Activated T-cell treated with anti-CD3 and anti-CD28 coated beads, Interleukin-2, amount 50 U/mL, for 72 hours (primary cell): ENCODE measurements around the gene SSR3. TPM values are rescaled to one million over a fixed set of nuclear protein-coding genes. Genes with fewer than 3 reads are reported as not detected.

Source experiments
- ATAC-seq, 2 donors: fragments of 150-1000 bp; cut with Tn5 transposase; replicated peaks in 1 of 2; 2 replicates each; pipeline ENCODE4 v1.10.0; 2021; ENCODE audit warnings: moderate library complexity in 2 of 2, mild to moderate bottlenecking in 1 of 2
- DNase-seq, 2 donors: peaks; one replicate each; pipeline ENCODE4 v3.0.0; 2021 to 2022; ENCODE audit warnings: mixed read lengths in 1 of 2
- H3K27ac Mint-ChIP-seq: one replicate; pipeline ENCODE4 v1.8.0; 2022; ENCODE audit warnings: mild to moderate bottlenecking, moderate library complexity, mixed read lengths
- H3K27me3 Mint-ChIP-seq: one replicate; pipeline ENCODE4 v1.8.0; 2022; ENCODE audit warnings: low read depth, mixed read lengths
- H3K36me3 Mint-ChIP-seq, 2 donors: one replicate each; pipeline ENCODE4 v1.8.0; 2022; ENCODE audit warnings: mixed read lengths in 2 of 2, mild to moderate bottlenecking in 1 of 2; ENCODE audit not compliant: insufficient read depth in 2 of 2
- H3K4me1 Mint-ChIP-seq: one replicate; pipeline ENCODE4 v1.8.0; 2022; ENCODE audit warnings: low read depth, mixed read lengths
- H3K4me3 Mint-ChIP-seq, 2 donors: one replicate each; pipeline ENCODE4 v1.8.0; 2022; ENCODE audit warnings: mild to moderate bottlenecking in 2 of 2, mixed read lengths in 2 of 2, moderate library complexity in 2 of 2
- H3K9me3 Mint-ChIP-seq, 2 donors: one replicate each; pipeline ENCODE4 v1.8.0; 2022; ENCODE audit warnings: mixed read lengths in 2 of 2
- total RNA-seq, 2 donors: library from RNA; stranded (reverse); gene quantifications; one replicate each; pipeline ENCODE4 v1.2.3, GENCODE V29; 2022

Gene SSR3
- total RNA-seq, 2 donors from 2014 or later: 189 to 204 TPM

- DNase-seq: no peak
- peaks cover 0 to 1% of the 10 kb centered on the region in 2 donors for H3K36me3 Mint-ChIP-seq
- peaks cover 5% of the 10 kb centered on the region for H3K27me3 Mint-ChIP-seq
These were observed 63.7 kb downstream of the SSR3 start for GRCh38 chr3:156491192-156491591.

More at GRCh38 chr3:156491192-156491591, 63.7 kb downstream of the SSR3 start:
- Mint-ChIP-seq H3K27ac (no peak overlapping the region), H3K4me3 (no peak overlapping the region), H3K9me3 (peaks cover 1 to 2% of the 10 kb centered on the region in 2 donors), H3K4me1 (no peaks in the 10 kb centered on the region)
- no peak for ATAC-seq

Other genes with a start within 250 kb of the SSR3 start
- gene TIPARP, start 119.5 kb upstream of the SSR3 start, total RNA-seq: 10 to 100 TPM; 21.3 to 21.6 TPM